GM21447 (cell line): ENCODE data around the gene CYTH4.
"Not testable (repeated sequence)": the region's sequence is repeated elsewhere in the genome, so short reads cannot be mapped to it uniquely, and the experiment has no call there.

Source experiments
- ATAC-seq: cut with Tn5 transposase; IDR thresholded peaks from one replicate; pipeline ENCODE4 v1.9.1; 2021; ENCODE audit not compliant: unreplicated experiment

Gene CYTH4

DNA sequence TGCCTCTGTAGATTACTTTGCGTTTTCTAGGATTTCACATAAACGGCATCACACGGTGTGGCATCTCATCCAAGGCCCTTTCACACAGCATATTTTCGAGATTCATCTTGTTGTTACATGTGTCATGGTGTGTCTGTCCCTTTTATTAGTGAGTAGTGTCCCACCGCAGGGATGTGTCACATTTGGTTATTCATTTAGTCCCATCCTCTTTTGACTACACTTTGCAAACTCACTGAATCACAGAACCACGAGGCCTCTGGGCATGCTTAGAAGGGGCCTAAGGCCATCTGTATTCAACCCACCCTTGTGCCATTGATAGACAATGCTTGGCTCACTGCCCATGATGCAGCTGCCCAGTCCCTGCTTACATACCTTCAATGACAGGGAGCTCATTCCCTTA is 34.1 kb upstream of the CYTH4 start:
- ATAC-seq, result no peak

GRCh38 chr22:37249986-37250385 is 32.3 kb upstream of the CYTH4 start:
- ATAC-seq, result no peak

GRCh38 chr22:37251836-37252235 is 30.5 kb upstream of the CYTH4 start:
- not testable (repeated sequence) for ATAC-seq

GRCh38 chr22:37253126-37253660 is 29.1 kb upstream of the CYTH4 start:
- ATAC-seq, result no peak

GRCh38 chr22:37254209-37254866 is 28.0 kb upstream of the CYTH4 start:
- ATAC-seq, result no peak

GRCh38 chr22:37254867-37255233 is 27.5 kb upstream of the CYTH4 start:
- no peak for ATAC-seq

DNA sequence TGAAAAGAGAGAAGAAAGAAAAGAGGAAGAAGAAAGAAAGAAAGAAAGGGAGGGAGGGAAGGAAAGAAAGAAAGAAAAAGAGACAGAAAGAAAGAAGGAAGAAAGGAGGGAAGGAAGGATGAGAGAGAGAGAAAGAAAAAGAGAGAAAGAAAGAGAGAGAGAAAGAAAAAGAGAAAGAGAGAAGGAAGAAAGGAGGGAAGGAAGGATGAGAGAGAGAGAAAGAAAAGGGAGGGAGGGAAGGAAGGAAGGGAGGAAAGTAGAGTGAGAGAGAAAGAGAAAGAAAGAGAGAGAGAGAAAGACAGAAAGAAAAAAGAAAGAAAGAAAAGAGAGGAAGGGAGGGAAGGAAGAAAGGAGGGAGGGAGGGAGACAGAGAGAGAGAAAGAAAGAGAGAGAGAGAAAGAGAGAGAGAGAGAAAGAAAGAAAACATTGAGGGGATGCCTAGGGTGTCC is 26.7 kb upstream of the CYTH4 start:
- no peak for ATAC-seq

- no peak for ATAC-seq
These were observed 26.1 kb upstream of the CYTH4 start for GRCh38 chr22:37256075-37256726.

DNA sequence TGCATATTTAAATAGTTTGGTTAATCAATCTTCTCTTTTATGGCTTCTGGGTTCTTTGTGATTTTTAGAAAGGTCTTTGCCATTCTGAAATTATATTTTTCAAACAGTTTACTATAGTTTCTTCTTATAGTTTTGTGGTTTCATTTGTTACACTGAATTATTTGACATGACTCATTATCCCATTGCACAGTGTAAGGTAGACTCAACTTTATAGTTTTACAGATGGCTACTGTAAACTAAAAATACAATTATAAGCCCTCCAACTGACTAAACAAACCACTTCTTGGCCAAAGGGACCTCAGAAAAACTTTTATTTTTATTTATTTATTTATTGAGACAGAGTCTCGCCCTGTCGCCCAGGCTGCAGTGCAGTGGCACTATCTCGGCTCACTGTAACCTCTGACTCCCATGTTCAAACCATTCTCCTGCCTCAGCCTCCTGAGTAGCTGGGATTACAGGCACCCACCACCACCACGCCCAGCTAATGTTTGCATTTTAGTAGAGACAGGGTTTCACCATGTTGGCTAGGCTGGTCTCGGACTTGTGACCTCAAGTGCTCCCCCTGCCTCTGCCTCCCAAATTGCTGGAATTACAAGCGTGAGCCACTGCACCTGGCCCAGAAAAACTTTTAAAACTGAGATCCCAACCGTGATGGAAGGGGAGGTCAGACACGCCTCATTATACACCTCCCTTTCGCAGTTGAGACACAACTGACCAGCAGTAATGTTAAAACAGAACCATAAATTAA is 24.1 kb upstream of the CYTH4 start:
- no peak for ATAC-seq

- ATAC-seq, result no peak
These were observed 23.4 kb upstream of the CYTH4 start for GRCh38 chr22:37258753-37259401.

- no peak for ATAC-seq
These were observed 22.7 kb upstream of the CYTH4 start for GRCh38 chr22:37259540-37260029.

- ATAC-seq, result no peak
These were observed 22.0 kb upstream of the CYTH4 start for GRCh38 chr22:37260155-37260795.

DNA sequence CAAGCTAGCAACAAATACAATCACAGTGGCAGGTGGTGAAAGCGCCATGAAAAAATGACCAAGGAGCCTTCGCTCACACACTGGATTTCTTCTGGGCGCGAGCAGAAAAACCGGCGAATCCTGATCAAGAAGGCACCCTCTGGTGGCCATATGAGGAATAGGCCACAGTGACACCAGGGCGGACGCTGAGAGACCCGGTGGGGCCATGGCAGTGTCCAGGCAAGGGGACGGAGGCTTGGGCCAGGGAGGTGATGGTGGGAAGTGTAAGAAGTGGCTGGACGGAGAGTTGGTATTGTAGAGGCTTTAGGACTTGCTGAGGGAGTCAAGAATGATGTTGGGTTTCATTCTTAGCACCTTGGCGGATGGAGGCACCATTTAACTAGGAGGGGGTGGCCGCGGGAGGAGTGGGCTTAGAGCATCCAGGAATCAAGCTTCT is 21.4 kb upstream of the CYTH4 start:
- no peak for ATAC-seq

- no peak for ATAC-seq
These were observed 20.0 kb upstream of the CYTH4 start for GRCh38 chr22:37262346-37262745.

DNA sequence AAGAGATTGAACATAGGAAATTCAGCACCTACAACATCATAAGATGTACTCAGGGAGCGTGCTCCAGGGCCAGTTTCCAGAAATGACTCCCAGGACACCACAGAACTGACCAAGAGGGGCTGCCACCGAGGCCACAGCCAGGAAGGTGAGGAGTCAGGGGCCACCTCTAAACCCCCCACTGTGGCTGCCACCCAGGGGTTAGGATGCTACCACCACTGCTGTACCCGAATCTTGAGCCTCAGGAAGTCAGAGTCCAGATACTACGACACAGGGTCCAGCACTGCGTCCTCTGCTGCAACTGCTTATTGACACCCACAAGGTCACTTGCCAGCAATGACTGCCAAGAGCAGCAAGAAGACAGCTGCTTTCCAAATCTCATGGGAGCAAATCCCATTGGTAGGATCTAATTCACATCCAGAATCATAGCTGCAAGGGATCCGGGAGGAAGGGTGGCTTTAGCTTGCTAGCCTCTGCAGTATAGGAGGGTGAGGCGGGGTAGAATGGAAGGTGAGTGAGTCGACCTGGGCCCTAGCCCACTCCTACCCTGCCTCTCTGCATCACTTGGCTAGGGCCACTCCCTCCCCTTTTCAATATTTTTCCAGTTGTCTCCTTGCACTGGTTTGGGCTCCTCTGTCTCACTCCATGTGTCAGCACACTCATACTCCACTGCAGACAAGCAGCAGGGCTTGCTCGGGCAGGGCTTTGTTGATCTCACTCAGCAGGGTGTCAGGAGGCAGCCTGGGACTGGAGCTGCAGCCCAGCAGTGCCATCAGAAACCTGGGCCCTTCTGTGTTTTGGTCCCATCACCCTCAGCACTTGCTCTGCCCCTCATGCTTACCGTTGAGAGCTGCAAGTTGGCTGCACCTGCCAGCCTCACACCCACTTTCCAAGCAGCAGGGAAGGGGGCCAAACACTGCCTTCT is 18.1 kb upstream of the CYTH4 start:
- no peak for ATAC-seq

DNA sequence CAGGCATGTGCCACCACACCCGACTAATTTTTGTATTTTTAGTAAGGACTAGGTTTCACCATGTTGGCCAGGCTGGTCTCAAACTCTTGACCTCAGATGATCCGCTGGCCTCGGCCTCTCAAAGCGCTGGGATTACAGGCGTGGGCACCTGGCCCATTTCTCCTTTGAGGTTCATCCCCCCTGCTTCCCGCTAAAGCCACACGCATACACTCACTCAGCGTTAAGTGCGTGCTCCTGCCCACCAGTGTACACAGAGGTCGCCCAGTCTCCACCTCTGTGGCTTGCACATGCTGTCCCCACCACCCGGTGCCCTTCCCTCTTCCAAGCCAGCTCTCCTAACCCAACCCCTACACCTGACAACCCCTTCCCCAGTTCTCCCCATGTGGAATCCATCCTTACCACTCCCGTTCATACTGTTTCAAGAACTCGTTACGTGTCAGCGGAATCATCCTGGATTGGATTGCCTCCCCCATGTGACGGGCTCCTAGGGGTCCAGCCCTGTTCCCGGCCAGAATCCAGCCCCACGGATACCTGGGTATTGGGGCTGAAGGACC is 15.7 kb upstream of the CYTH4 start:
- ATAC-seq, result no peak

DNA sequence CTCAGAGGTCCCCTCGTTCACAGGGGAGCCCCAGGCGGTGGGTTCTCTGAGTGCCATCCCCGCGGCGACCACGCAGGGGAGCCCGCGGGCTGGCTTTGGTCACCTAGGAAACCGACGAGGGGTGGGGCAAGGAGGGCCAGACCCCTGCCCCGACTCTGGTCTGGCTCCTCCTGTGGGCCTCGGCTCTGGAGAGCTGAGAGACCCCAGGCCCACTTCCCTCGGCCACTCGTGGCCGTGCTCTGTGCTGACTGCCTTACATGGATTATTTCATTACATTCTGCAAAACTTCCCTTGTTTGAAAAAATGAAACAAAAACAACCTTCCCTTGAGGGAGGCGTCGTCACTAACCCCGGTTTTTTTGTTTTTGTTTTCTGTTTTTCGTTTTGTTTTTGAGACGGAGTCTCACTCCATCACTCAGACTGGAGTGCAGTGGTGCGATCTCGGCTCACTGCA is 15.1 kb upstream of the CYTH4 start:
- no peak for ATAC-seq

- no peak for ATAC-seq
These were observed 14.5 kb upstream of the CYTH4 start for GRCh38 chr22:37267661-37268413.
